OCI-LY3 (cell line): Measurements from ENCODE around the gene PADI2.

Experiments used
- CTCF ChIP-seq: fragments of 200-600, 300-600 bp; sonication (generic); IDR thresholded peaks from 2 replicates; pipeline ENCODE4 v1.5.1; 2014; ENCODE audit warnings: antibody characterized with exemption, low read length, low read depth
- EZH2phosphoT487 ChIP-seq: fragments of 200-600 bp; shearing (Covaris generic); IDR thresholded peaks from 2 replicates; pipeline ENCODE4 v1.6.1; 2018; ENCODE audit warnings: antibody characterized with exemption, mixed run types, low read depth

DNA sequence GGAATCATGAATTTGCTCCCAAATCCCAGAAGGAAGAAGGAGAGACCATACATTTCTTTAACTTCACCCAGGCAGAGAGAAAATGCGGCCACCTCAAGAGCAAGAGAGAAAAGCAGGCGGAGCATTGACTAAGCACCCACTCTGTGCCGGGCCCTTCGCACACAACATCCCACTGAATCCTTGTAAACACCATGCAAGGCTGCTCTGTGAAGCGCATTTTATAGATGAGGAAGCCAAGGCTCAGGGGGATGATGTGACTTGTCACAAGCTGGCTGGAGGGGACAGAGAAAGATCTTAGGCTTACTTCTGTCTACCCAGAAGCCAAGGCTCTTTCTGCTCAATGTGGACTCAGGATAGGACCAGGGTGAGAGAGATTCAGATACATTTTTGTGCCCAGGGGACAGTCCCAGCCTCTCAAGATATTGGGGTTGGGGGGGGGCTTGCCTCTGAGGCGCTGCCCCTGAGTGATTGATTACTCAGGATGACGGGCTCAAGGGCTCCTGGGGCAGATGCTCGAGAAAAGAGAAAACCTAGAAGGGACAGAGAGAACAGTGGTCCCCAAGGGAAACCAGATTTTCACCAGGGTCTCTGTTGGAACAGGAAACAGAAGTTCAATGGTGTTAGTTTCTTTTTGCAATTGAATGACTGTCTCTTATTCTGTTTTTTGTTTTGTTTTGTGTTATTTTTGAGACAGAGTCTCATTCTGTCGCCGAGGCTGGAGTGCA is 19.5 kb downstream of the PADI2 start:
- TF ChIP-seq CTCF (no peak), EZH2phosphoT487 (no peak)
